ENCODE data around the gene IQSEC3. TPM values are rescaled to one million over a fixed set of nuclear protein-coding genes. Genes with fewer than 3 reads are reported as not detected.

Gene IQSEC3
- total RNA-seq, 1 experiment from 2014 or later, result 1.7 TPM

GRCh38 chr12:179131-179884 lies 112.7 kb downstream of the IQSEC3 start:
- H3K36me3 Mint-ChIP-seq, result no peaks in the 10 kb centered on the region
- H3K4me3 Mint-ChIP-seq, result no peak overlapping the region
- ATAC-seq (no peak; the same call in 1 of the 2 replicates), DNase-seq (ENCODE audit: low spot score) (no peak)
- ChIA-PET CTCF (interaction anchor here (1.6 to 4.0 kb wide), 6 partner anchors 9 to 40 kb away, joined by 4 to 36 read pairs (median 14); no protein-coding TSS in a partner anchor), POLR2A (interaction anchor here (0.6 kb wide), 1 partner anchor 20 kb away, joined by 3 read pairs; no protein-coding TSS in a partner anchor)
- no peaks in the 10 kb centered on the region for H3K9me3 Mint-ChIP-seq
- H3K27me3 Mint-ChIP-seq (ENCODE audit: low read depth), result no peaks in the 10 kb centered on the region; the same call in 1 of the 2 replicates
- no peak overlapping the region for H3K27ac Mint-ChIP-seq
- peaks cover 20% of the 10 kb centered on the region for H3K4me1 Mint-ChIP-seq
- TF ChIP-seq MLX (CRISPR knock-in tag; IDR thresholded peaks at IDR 0.05), result no peak
- TF ChIP-seq ZNF423 (CRISPR knock-in tag; IDR thresholded peaks at IDR 0.05), result peak; percentile 48
- no peak for TF ChIP-seq FOXK1 (CRISPR knock-in tag; IDR thresholded peaks at IDR 0.05)
- TF ChIP-seq ZNF281 (CRISPR knock-in tag; IDR thresholded peaks at IDR 0.05), result no peak
- no peak for TF ChIP-seq ARID4B (CRISPR knock-in tag; IDR thresholded peaks at IDR 0.05; ENCODE audit: borderline replicate concordance)
- 0 out of 2 replicates have a peak, but pooled peaks have one; percentile 42 for TF ChIP-seq NFE2L1 (CRISPR knock-in tag; IDR thresholded peaks at IDR 0.05)
- TF ChIP-seq ZSCAN18 (CRISPR knock-in tag; IDR thresholded peaks at IDR 0.05), result no peak

DNA sequence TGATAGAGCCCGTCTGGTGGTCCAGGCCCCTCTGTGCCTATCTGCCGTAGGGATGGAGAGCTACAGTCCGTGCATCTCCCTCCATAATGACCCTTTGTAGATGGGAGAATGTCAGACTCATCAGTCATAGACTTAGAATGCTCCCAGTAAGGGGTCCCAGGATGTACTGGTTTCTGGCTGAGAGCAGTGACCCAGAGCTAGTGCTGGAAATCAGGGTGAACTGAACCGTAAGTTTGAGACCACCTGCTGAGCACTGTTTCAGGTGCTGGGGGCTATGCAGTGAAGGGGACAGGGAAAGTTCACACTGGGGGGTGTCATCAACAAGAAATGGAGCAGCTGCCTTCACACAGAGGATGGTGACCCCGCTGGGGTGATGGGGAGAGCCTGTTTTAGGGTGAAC lies 113.3 kb downstream of the IQSEC3 start:
- Mint-ChIP-seq H3K9me3 (no peaks in the 10 kb centered on the region), H3K27me3 (ENCODE audit: low read depth) (no peaks in the 10 kb centered on the region; the same call in 1 of the 2 replicates), H3K27ac (no peak overlapping the region), H3K4me3 (no peak overlapping the region), H3K36me3 (no peaks in the 10 kb centered on the region), H3K4me1 (peaks cover 20% of the 10 kb centered on the region)
- DNase-seq (ENCODE audit: low spot score) (no peak), ATAC-seq (no peak)
- CTCF ChIA-PET, result interaction anchor here (1.6 to 4.0 kb wide), 5 partner anchors 9 to 40 kb away, joined by 4 to 36 read pairs (median 19); no protein-coding TSS in a partner anchor
- POLR2A ChIA-PET, result no interaction called here
- no peak for TF ChIP-seq ATF3 (CRISPR knock-in tag; conservative IDR thresholded peaks at IDR 0.05)
- TF ChIP-seq, protein P1, sequence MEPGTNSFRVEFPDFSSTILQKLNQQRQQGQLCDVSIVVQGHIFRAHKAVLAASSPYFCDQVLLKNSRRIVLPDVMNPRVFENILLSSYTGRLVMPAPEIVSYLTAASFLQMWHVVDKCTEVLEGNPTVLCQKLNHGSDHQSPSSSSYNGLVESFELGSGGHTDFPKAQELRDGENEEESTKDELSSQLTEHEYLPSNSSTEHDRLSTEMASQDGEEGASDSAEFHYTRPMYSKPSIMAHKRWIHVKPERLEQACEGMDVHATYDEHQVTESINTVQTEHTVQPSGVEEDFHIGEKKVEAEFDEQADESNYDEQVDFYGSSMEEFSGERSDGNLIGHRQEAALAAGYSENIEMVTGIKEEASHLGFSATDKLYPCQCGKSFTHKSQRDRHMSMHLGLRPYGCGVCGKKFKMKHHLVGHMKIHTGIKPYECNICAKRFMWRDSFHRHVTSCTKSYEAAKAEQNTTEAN (CRISPR knock-in tag; IDR thresholded peaks at IDR 0.05), result no peak
- TF ChIP-seq, protein P2, sequence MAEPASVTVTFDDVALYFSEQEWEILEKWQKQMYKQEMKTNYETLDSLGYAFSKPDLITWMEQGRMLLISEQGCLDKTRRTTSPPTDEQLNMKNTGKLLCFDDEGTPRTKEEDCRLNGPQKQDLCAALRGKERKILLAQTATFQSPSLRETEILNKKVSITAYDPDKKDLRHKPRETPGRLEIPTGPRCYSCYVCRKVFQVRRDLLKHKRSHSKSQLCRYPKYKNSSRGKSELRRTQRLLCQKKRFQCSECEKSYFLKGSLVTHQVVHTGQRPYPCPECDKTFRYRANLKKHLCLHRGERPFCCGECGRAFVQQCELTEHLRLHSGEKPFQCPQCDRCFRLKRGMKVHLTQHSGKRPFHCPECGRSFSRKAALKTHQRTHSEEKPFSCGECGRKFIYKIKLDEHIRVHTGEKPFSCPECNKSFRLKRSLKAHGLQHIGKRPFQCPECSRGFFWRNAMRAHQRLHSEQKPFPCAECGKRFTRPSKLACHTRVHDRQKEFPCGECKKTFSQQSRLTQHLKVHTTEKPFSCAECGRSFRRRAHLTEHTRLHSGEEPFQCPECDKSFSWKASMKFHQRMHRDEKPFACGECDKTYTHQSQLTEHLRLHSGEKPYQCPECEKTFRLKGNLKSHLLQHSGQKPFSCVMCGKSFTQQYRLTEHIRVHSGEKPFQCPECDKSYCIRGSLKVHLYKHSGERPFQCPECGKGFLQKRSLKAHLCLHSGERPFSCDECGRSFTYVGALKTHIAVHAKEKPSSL (CRISPR knock-in tag; conservative IDR thresholded peaks at IDR 0.05), result no peak
- TF ChIP-seq, protein P3, sequence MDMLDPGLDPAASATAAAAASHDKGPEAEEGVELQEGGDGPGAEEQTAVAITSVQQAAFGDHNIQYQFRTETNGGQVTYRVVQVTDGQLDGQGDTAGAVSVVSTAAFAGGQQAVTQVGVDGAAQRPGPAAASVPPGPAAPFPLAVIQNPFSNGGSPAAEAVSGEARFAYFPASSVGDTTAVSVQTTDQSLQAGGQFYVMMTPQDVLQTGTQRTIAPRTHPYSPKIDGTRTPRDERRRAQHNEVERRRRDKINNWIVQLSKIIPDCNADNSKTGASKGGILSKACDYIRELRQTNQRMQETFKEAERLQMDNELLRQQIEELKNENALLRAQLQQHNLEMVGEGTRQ (CRISPR knock-in tag; IDR thresholded peaks at IDR 0.05), result no peak
- TF ChIP-seq PREB (CRISPR knock-in tag; IDR thresholded peaks at IDR 0.05; ENCODE audit: borderline replicate concordance), result no peak
- no peak for TF ChIP-seq SMAD4 (CRISPR knock-in tag; IDR thresholded peaks at IDR 0.05)
- no peak for TF ChIP-seq NFYB (CRISPR knock-in tag; conservative IDR thresholded peaks at IDR 0.05; ENCODE audit: low read depth)
- no peak for TF ChIP-seq ZNF396 (CRISPR knock-in tag; IDR thresholded peaks at IDR 0.05; ENCODE audit: borderline replicate concordance)
- TF ChIP-seq ZMAT4 (CRISPR knock-in tag; IDR thresholded peaks at IDR 0.05), result no peak
